GM12801 (cell line): ENCODE measurements around the gene METRNL.

Experiments used
- CTCF ChIP-seq: IDR thresholded peaks from one replicate; pipeline ENCODE4 v1.5.1; 2011; ENCODE audit warnings: control low read depth; ENCODE audit not compliant: insufficient read length; ENCODE audit errors: extremely low read depth

The METRNL gene

GRCh38 chr17:83072600-83073358, 6.6 kb upstream of the METRNL start:
- no peak for TF ChIP-seq CTCF

GRCh38 chr17:83073389-83074063, 5.9 kb upstream of the METRNL start:
- no peak for TF ChIP-seq CTCF

- no peak for TF ChIP-seq CTCF
These were observed 4.8 kb upstream of the METRNL start for GRCh38 chr17:83074486-83075223.

GRCh38 chr17:83075270-83075880, 4.0 kb upstream of the METRNL start:
- TF ChIP-seq CTCF, result no peak

GRCh38 chr17:83076938-83077337, 2.5 kb upstream of the METRNL start:
- no peak for TF ChIP-seq CTCF

- TF ChIP-seq CTCF, result no peak
These were observed 2.0 kb upstream of the METRNL start for GRCh38 chr17:83077411-83077810.

GRCh38 chr17:83077939-83078338, 1.5 kb upstream of the METRNL start:
- no peak for TF ChIP-seq CTCF
